ENCODE data around the gene CFAP65. TPM values are rescaled to one million over a fixed set of nuclear protein-coding genes. Genes with fewer than 3 reads are reported as not detected.

The CFAP65 gene
- total RNA-seq, 4 donors from 2014 or later = not detected

DNA sequence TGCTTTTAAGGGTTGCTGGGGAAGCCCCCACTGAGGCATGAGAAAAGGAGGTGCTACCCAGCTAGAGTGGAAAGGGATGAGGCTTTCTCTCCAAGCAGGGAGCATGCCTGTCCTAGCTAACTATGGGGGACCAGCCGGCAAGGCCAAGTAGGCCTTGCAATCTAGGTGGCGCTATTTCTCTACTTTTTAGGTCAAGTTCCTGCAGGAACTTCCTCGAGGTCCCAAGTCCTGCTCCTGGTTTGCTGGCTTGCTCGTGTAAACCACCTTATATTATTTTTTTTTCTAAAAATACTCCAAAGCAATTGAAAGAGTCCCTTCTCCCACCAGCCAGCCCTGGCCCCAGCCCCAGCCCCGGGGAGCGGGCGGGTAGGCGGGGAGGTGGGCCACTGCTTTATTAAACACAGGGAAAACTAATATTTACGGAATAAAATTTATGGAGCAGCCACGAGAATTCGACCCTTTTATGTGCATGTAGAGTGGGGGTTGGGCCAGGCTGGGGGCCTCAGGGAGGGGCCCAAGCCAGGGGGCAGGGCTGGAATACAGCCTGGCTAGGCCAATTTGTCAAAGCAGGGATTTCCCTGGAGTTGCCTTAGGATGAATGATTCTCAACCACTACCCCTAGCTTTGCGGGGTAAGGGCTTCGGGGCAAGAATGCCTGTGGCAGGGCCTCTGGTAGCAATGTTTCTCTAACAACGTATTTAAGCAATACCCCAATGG is 32.3 kb upstream of the CFAP65 start:
- 43 to 61% methylated on average over 6 to 7 of the region's 14 CpGs for WGBS, 2 donors (ENCODE audit: low coverage in 1 of 2)
- ATAC-seq = no peak

DNA sequence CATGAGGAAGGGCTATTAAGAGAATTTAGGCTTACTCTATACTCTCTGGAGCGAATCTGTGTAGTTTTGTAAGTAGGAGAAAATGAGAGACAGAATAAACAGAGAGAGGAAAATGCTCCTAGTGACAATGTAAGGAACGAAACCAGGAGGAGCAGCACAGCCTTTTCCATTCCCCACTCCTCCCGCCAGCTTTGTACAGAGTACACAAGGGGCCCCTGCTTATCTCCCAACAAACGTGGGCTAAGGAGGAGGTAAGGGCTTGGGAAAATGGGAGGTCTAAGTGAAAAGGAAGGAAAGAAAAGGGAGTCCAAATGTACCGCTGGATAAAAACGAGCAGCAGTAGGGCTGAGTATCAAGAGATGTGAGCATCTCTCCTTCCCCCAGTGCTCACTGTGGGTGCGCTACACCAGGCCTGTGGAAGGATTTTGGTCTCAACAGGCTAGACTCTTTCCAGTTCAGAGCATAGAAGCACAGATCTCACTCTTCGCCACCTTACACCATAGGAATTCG is 31.5 kb upstream of the CFAP65 start:
- WGBS, 2 donors (ENCODE audit: low coverage in 1 of 2) = 83 to 94% methylated on average over 9 of the region's 9 CpGs
- TF ChIP-seq POLR2AphosphoS5 (IDR thresholded peaks at IDR 0.05) = no peak
- TF ChIP-seq, protein P1, sequence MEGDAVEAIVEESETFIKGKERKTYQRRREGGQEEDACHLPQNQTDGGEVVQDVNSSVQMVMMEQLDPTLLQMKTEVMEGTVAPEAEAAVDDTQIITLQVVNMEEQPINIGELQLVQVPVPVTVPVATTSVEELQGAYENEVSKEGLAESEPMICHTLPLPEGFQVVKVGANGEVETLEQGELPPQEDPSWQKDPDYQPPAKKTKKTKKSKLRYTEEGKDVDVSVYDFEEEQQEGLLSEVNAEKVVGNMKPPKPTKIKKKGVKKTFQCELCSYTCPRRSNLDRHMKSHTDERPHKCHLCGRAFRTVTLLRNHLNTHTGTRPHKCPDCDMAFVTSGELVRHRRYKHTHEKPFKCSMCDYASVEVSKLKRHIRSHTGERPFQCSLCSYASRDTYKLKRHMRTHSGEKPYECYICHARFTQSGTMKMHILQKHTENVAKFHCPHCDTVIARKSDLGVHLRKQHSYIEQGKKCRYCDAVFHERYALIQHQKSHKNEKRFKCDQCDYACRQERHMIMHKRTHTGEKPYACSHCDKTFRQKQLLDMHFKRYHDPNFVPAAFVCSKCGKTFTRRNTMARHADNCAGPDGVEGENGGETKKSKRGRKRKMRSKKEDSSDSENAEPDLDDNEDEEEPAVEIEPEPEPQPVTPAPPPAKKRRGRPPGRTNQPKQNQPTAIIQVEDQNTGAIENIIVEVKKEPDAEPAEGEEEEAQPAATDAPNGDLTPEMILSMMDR (IDR thresholded peaks at IDR 0.05) = no peak
- Histone ChIP-seq H3K9me3 (no peaks in the 10 kb centered on the region), H3K27me3 (no peaks in the 10 kb centered on the region), H3K36me3 (peaks cover 0 to 70% of the 10 kb centered on the region in 2 donors), H3K4me1 (no peaks in the 10 kb centered on the region), H3K27ac (no peak overlapping the region), H3K4me3 (no peak overlapping the region)
- ATAC-seq = no peak

More for the DNA sequence above, 32.3 kb upstream of the CFAP65 start:
- no peak overlapping the region for H3K4me3 ChIP-seq
- TF ChIP-seq EP300 (IDR thresholded peaks at IDR 0.05) (no peak), POLR2A (IDR thresholded peaks at IDR 0.05) (no peak)
- TF ChIP-seq, protein P1 (IDR thresholded peaks at IDR 0.05) = peak in 3 of 4 experiments; percentile 7 to 48 (median 21)
- H3K27ac ChIP-seq = no peak overlapping the region
- H3K27me3 ChIP-seq = no peaks in the 10 kb centered on the region
- H3K36me3 ChIP-seq = peaks cover 0 to 75% of the 10 kb centered on the region in 2 donors
- H3K9me3 ChIP-seq = no peaks in the 10 kb centered on the region
- no peaks in the 10 kb centered on the region for H3K4me1 ChIP-seq

DNA sequence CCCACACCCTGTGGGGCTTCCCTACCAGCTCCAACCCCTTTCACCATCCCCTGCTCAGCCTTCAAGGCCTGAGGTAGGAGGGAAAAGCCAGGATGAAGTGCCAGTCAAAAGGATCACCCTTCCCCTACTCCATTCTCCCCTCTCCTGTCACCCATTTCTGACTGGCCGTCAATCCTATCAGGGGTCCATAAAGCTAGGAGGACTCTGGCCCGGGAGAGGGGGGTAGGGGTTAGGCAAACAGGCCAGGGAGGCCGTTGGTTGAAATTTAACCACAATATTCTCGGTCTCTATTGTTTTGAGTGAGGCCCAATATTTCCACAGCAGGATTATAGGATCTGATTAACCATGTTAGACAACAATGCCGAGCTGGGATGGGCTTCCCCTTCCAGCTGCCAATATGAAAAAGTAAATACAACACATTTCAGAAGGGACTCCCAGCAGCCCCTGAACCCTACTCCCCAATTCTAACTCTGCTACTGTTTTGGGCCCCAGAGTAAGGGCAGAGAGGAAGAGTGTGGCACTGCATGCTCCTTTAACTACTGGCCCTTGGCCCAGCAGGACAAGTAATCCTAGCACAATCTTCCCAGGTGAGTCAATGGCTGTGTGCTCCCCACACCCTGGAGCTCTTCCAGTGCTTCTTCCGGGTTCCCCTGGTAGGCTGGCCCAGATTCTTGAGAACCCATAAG is 30.0 kb upstream of the CFAP65 start:
- no peak overlapping the region for H3K27ac ChIP-seq
- no peak for TF ChIP-seq POLR2A (IDR thresholded peaks at IDR 0.05)
- TF ChIP-seq, protein P1 (IDR thresholded peaks at IDR 0.05) = no peak
- no peak for TF ChIP-seq EP300 (IDR thresholded peaks at IDR 0.05)
- TF ChIP-seq POLR2AphosphoS5 (IDR thresholded peaks at IDR 0.05) = no peak
- H3K4me1 ChIP-seq = no peaks in the 10 kb centered on the region
- no peaks in the 10 kb centered on the region for H3K27me3 ChIP-seq
- H3K36me3 ChIP-seq = peaks cover 0 to 55% of the 10 kb centered on the region in 2 donors
- no peaks in the 10 kb centered on the region for H3K9me3 ChIP-seq
- ATAC-seq = no peak
- 80% methylated on average over 1 to 2 of the region's 6 CpGs for WGBS, 2 donors (ENCODE audit: low coverage in 1 of 2)
- no peak overlapping the region for H3K4me3 ChIP-seq

DNA sequence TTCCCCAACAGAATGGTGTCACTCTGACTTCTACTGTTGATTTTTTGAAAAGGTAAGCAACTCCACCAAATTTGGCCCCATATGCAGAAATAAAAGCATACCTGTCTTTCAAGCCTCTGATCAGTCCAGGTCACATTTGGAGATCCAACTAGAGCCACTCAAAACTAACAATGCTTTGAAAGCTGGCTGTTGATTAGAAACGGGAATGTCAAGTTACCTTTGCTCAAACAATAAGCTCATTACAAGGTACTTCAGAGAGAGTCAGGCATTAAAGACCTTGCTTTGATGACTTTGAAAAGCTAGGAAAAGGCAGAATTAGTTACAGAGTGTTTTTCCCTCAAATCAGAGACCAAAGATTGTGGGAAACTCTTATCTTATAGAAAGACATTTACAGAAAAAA is 24.2 kb upstream of the CFAP65 start:
- no peak for TF ChIP-seq POLR2A (IDR thresholded peaks at IDR 0.05)
- TF ChIP-seq EP300 (IDR thresholded peaks at IDR 0.05) = no peak
- TF ChIP-seq, protein P1 (IDR thresholded peaks at IDR 0.05) = no peak
- no peak for TF ChIP-seq POLR2AphosphoS5 (IDR thresholded peaks at IDR 0.05)
- peaks cover 35% of the 10 kb centered on the region for H3K27me3 ChIP-seq
- no peak overlapping the region for H3K4me3 ChIP-seq
- no peak overlapping the region for H3K27ac ChIP-seq
- 100% methylated on average over 1 of the region's 1 CpG; no CpG with 5 or more reads in 1 of the 2 donors for WGBS, 2 donors (ENCODE audit: low coverage in 1 of 2)
- no peaks in the 10 kb centered on the region for H3K9me3 ChIP-seq
- H3K4me1 ChIP-seq = peaks cover 0 to 9% (median 7%) of the 10 kb centered on the region in 3 donors
- no peak for ATAC-seq
- H3K36me3 ChIP-seq = peaks cover 0 to 10% of the 10 kb centered on the region in 2 donors

Measured in gastroesophageal sphincter (tissue), 4 donors.